ENCODE data around the gene TMTC1.

DNA sequence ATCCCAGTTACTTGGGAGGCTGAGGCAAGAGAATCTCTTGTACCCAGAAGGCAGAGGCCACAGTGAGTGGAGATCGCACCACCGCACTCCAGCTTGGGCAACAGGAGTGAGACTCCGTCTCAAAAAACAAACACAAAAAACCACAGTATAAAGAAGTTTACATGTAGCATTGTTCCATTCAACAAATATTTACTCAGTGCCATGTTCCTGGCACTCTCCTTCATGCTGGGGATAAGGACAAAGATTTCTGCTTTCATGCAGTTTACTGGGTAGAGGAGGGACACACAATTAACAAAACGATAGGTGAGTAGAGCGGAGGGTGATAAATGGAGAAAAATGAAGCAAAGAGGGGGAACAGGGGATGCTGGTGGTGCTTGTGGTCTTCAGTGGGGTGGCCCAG lies 218.0 kb downstream of the TMTC1 start:
- no peak for TF ChIP-seq EZH2 (IDR thresholded peaks at IDR 0.05; ENCODE audit: low read length, missing control alignments)
- TF ChIP-seq CTCF (conservative IDR thresholded peaks at IDR 0.05 in 1 of 2, IDR thresholded peaks at IDR 0.05 in 1 of 2; ENCODE audit: low read depth in 1 of 2, low read length in 2 of 2) = no peak
